HFF-Myc (cell line): Measurements from ENCODE around the gene PTGES.

ENCODE experiments used
- DNase-seq: peaks from one replicate; pipeline ENCODE4 v3.0.0-alpha.2; 2011; ENCODE audit warnings: low read depth; ENCODE audit errors: extremely low read depth
- H3K4me3 ChIP-seq: replicated peaks from 2 replicates; pipeline ENCODE4 v1.5.1; 2011; ENCODE audit warnings: low read depth, mild to moderate bottlenecking, control low read depth, low read length
- CTCF ChIP-seq: IDR thresholded peaks from 2 replicates; pipeline ENCODE4 v1.5.1; 2012; ENCODE audit warnings: mild to moderate bottlenecking, low read depth, low read length, control low read depth; ENCODE audit errors: missing control alignments

Gene PTGES

GRCh38 chr9:129693741-129694140 is 59.1 kb downstream of the PTGES start:
- TF ChIP-seq CTCF = no peak
- H3K4me3 ChIP-seq = no peak overlapping the region
- DNase-seq = no peak

- H3K4me3 ChIP-seq = no peak overlapping the region
- no peak for TF ChIP-seq CTCF
- DNase-seq = no peak
Measured at GRCh38 chr9:129692534-129692933, 60.3 kb downstream of the PTGES start.
